SK-N-SH (cell line): Measurements from ENCODE around the gene PRKG1. TPM values are rescaled to one million over a fixed set of nuclear protein-coding genes. Genes with fewer than 3 reads are reported as not detected.

Experiments
- CTCF ChIA-PET: fragments of 300-600, 350-600 bp; formaldehyde crosslinking; extraction: SDS; loops from one replicate; lab custom pipeline; 2021; lab: Yijun Ruan, JAX
- POLR2A ChIA-PET: fragments of 350-600 bp; sonication (Branson Sonifier 250); formaldehyde crosslinking; extraction: SDS; loops from one replicate; lab custom pipeline; 2020; ENCODE audit warnings: antibody characterized with exemption, inconsistent platforms; lab: Yijun Ruan, JAX
- DNase-seq: peaks from one replicate; pipeline ENCODE4 v3.0.0; 2012
- H2AFZ ChIP-seq: fragments of 200-600 bp; sonication (generic); 2 replicates; pipeline ENCODE4 v1.8.1; 2016; ENCODE audit warnings: antibody characterized with exemption, mild to moderate bottlenecking, low read depth
- H3F3A ChIP-seq: fragments of 200-600 bp; sonication (generic); replicated peaks from 2 replicates; pipeline ENCODE3; 2016; ENCODE audit warnings: antibody characterized with exemption, mild to moderate bottlenecking; ENCODE audit not compliant: insufficient read depth
- H3K27ac ChIP-seq, 2 experiments: fragments of 200-500 bp in 1 of 2; fragments of 200-600 bp in 1 of 2; sonication (Bioruptor generic) in 1 of 2; sonication (generic), shearing (Covaris generic) in 1 of 2; 2 replicates each; pipeline versions ENCODE4 v1.5.1 to v1.6.1; 2014 to 2016; ENCODE audit warnings: low read depth in 2 of 2, inconsistent platforms in 1 of 2, low read length in 1 of 2, mild to moderate bottlenecking in 1 of 2, mixed read lengths in 1 of 2
- H3K27me3 ChIP-seq: fragments of 200-600 bp; sonication (generic), shearing (Covaris generic); 2 replicates; pipeline ENCODE4 v1.6.1; 2016; ENCODE audit warnings: mixed run types; ENCODE audit not compliant: insufficient read depth
- H3K36me3 ChIP-seq, 2 experiments: fragments of 200-500 bp in 1 of 2; fragments of 200-600 bp in 1 of 2; sonication (Bioruptor generic) in 1 of 2; sonication (generic) in 1 of 2; replicated peaks in 1 of 2; 2 replicates each; pipeline versions ENCODE3 to v1.5.1; 2014 to 2016; ENCODE audit warnings: low read length in 1 of 2, mild to moderate bottlenecking in 1 of 2; ENCODE audit not compliant: insufficient read depth in 2 of 2, control insufficient read depth in 1 of 2
- H3K4me1 ChIP-seq, 2 experiments: fragments of 200-500 bp in 1 of 2; fragments of 200-600 bp in 1 of 2; sonication (Bioruptor generic) in 1 of 2; sonication (generic), shearing (Covaris generic) in 1 of 2; 2 replicates each; pipeline versions ENCODE4 v1.5.1 to v1.6.1; 2014 to 2016; ENCODE audit warnings: low read depth in 1 of 2, low read length in 1 of 2, mixed run types in 1 of 2; ENCODE audit not compliant: insufficient read depth in 2 of 2, control insufficient read depth in 1 of 2
- H3K4me2 ChIP-seq: fragments of 200-600 bp; sonication (generic), shearing (Covaris generic); 2 replicates; pipeline ENCODE4 v1.6.1; 2017; ENCODE audit warnings: mixed run types
- H3K4me3 ChIP-seq, 2 experiments: fragments of 200-500 bp in 1 of 2; fragments of 200-600 bp in 1 of 2; sonication (Bioruptor generic) in 1 of 2; sonication (generic), shearing (Covaris generic) in 1 of 2; 2 replicates each; pipeline versions ENCODE4 v1.5.1 to v1.8.1; 2014 to 2016; ENCODE audit warnings: low read depth in 2 of 2, inconsistent platforms in 1 of 2, low read length in 1 of 2, mild to moderate bottlenecking in 1 of 2, mixed read lengths in 1 of 2, moderate library complexity in 1 of 2
- H3K79me2 ChIP-seq: fragments of 200-600 bp; sonication (generic); 2 replicates; pipeline ENCODE4 v1.8.1; 2017; ENCODE audit warnings: mild to moderate bottlenecking; ENCODE audit not compliant: insufficient read depth
- H3K9ac ChIP-seq: fragments of 200-600 bp; sonication (generic); 2 replicates; pipeline ENCODE4 v1.6.1; 2017; ENCODE audit warnings: mixed run types
- H3K9me2 ChIP-seq: fragments of 200-600 bp; sonication (generic); 2 replicates; pipeline ENCODE4 v1.6.1; 2017; ENCODE audit warnings: mixed run types
- H3K9me3 ChIP-seq: fragments of 200-600 bp; sonication (generic); 2 replicates; pipeline ENCODE4 v1.6.1; 2017; ENCODE audit warnings: mixed run types, mild to moderate bottlenecking, moderate library complexity
- H4K20me1 ChIP-seq: fragments of 200-600 bp; sonication (generic); 2 replicates; pipeline ENCODE4 v1.6.1; 2017; ENCODE audit warnings: mild to moderate bottlenecking, mixed run types; ENCODE audit not compliant: insufficient read depth
- CHD2 ChIP-seq: fragments of 150-350 bp; IDR thresholded peaks from 2 replicates; pipeline ENCODE4 v1.6.1; 2018; ENCODE audit warnings: low read length; ENCODE audit not compliant: partially characterized antibody
- EP300 ChIP-seq, 2 experiments: IDR thresholded peaks; 2 replicates each; pipeline versions ENCODE4 v1.4.0 to v1.6.1; 2012; ENCODE audit warnings: borderline replicate concordance in 1 of 2, low read depth in 1 of 2, low read length in 1 of 2
- EZH2phosphoT487 ChIP-seq: fragments of 200-600 bp; sonication (generic); IDR thresholded peaks from 2 replicates; pipeline ENCODE4 v1.6.1; 2017; ENCODE audit warnings: low read depth, mixed run types, mild to moderate bottlenecking, antibody characterized with exemption, moderate library complexity, borderline replicate concordance
- FOXM1 ChIP-seq: IDR thresholded peaks from 2 replicates; pipeline ENCODE4 v1.4.0; 2012; ENCODE audit warnings: low read depth, mild to moderate bottlenecking
- JUND ChIP-seq: IDR thresholded peaks from 2 replicates; pipeline ENCODE4 v1.4.0; 2012
- MEF2A ChIP-seq: IDR thresholded peaks from 2 replicates; pipeline ENCODE4 v1.4.0; 2012; ENCODE audit warnings: low read depth, borderline replicate concordance
- POLR2AphosphoS5 ChIP-seq: IDR thresholded peaks from 2 replicates; pipeline ENCODE4 v1.6.1; 2012; ENCODE audit warnings: low read depth, low read length
- RXRA ChIP-seq: IDR thresholded peaks from 2 replicates; pipeline ENCODE4 v1.4.0; 2012; ENCODE audit warnings: low read depth, mild to moderate bottlenecking, borderline replicate concordance
- SMC3 ChIP-seq: IDR thresholded peaks from 2 replicates; pipeline ENCODE4 v1.6.1; 2012; ENCODE audit warnings: low read depth, low read length, improper control_type of control experiment
- TCF12 ChIP-seq: IDR thresholded peaks from 2 replicates; pipeline ENCODE4 v1.4.0; 2012
- YY1 ChIP-seq: IDR thresholded peaks from 2 replicates; pipeline ENCODE4 v1.4.0; 2012; ENCODE audit warnings: low read depth, mild to moderate bottlenecking
- WGBS: methylation state at CpG from one replicate; pipeline ENCODE4 v1.1.6; 2017; ENCODE audit warnings: low lambda C conversion rate; 5-methylcytosine and 5-hydroxymethylcytosine counted together
- polyA plus RNA-seq, 3 experiments: library from polyadenylated mRNA; depleted of rRNA; stranded (reverse); fragments of >200 nt; gene quantifications; 2 replicates each; pipeline ENCODE4 v1.2.3, GENCODE V29; 2012
- TF ChIP-seq, protein P1 (sequence below): IDR thresholded peaks from 2 replicates; pipeline ENCODE4 v1.4.0; 2012; ENCODE audit warnings: low read depth, borderline replicate concordance
- TF ChIP-seq, protein P2 (sequence below): IDR thresholded peaks from 2 replicates; pipeline ENCODE4; 2012
- TF ChIP-seq, protein P3 (sequence below): IDR thresholded peaks from 2 replicates; pipeline ENCODE4 v1.4.0; 2012; ENCODE audit warnings: low read depth, borderline replicate concordance
- TF ChIP-seq, protein P4 (sequence below): IDR thresholded peaks from 2 replicates; pipeline ENCODE4 v1.6.1; 2012; ENCODE audit warnings: mild to moderate bottlenecking, low read depth, low read length, moderate library complexity

The PRKG1 gene
- polyA plus RNA-seq, 1 of the 3 experiments (the other 2 are of a cell fraction), result 4.1 TPM

DNA sequence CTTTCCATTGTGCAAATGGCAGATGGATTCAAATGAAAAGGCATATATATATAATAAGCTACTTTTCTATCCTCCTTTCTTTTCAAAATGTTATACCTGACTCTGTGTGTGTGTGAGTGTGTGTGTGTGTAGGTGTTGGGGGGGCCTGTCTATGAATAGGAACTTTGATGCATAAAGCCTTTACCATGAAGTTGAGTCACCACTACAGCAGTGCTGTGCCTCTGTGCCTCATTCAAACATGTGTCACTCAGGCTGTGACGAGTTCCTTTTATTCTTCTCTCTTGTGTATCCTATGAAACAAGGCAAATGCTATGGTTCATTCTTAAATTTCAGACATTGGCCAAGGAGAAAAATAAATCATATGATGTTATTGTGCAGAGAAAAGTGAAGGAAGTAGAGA, 1187.1 kb downstream of the PRKG1 start:
- CTCF ChIA-PET, result no interaction called here

DNA sequence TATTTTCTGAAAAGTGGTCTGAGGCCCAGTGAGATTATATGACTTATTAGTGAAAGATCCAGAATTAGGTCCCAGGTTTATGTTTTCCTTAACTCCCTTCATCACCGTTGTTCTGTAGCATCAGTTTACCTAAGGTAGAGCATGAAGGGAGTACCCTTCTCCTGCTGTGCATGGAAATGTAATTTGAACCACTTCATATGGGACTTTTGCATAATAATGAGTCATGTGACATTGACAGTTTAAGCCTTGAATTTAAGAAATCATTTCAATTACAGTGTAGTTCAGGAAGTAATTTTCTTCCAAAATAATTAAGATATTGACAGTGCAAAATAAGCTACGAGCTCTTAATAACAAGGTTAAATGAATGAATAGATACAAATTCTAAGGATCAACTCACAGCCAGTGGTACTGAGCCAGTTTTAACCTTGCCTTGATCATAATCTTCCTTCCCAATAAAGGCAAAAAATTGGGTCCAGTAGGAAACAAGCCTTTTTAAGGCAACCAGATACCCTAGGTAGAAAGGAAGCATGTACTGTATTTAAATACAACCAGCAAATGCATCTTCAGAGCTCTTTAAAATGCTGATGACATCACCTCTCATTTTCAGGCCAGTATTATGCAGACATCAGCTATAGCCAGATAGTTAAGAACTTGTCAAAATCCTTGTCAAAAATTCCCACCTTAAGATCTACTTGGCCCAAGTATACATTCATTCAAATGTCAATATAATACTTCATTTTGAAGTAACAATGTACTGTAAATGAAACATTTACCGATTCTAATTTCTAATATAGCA, 1191.0 kb downstream of the PRKG1 start:
- CTCF ChIA-PET, result interaction anchor here (0.6 kb wide), 1 partner anchor 1260 kb away, joined by 3 read pairs; no protein-coding TSS in a partner anchor
- WGBS, result 79% methylated on average over 3 of the region's 3 CpGs
- H3K4me3 ChIP-seq, result no peak overlapping the region
- TF ChIP-seq FOXM1 (no peak), TCF12 (no peak), CHD2 (no peak), YY1 (no peak), SMC3 (no peak), POLR2AphosphoS5 (no peak)
- TF ChIP-seq, protein P1, sequence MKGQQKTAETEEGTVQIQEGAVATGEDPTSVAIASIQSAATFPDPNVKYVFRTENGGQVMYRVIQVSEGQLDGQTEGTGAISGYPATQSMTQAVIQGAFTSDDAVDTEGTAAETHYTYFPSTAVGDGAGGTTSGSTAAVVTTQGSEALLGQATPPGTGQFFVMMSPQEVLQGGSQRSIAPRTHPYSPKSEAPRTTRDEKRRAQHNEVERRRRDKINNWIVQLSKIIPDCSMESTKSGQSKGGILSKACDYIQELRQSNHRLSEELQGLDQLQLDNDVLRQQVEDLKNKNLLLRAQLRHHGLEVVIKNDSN, result no peak
- TF ChIP-seq, protein P2, sequence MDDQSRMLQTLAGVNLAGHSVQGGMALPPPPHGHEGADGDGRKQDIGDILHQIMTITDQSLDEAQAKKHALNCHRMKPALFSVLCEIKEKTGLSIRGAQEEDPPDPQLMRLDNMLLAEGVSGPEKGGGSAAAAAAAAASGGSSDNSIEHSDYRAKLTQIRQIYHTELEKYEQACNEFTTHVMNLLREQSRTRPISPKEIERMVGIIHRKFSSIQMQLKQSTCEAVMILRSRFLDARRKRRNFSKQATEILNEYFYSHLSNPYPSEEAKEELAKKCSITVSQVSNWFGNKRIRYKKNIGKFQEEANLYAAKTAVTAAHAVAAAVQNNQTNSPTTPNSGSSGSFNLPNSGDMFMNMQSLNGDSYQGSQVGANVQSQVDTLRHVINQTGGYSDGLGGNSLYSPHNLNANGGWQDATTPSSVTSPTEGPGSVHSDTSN, result no peak
- TF ChIP-seq, protein P3, sequence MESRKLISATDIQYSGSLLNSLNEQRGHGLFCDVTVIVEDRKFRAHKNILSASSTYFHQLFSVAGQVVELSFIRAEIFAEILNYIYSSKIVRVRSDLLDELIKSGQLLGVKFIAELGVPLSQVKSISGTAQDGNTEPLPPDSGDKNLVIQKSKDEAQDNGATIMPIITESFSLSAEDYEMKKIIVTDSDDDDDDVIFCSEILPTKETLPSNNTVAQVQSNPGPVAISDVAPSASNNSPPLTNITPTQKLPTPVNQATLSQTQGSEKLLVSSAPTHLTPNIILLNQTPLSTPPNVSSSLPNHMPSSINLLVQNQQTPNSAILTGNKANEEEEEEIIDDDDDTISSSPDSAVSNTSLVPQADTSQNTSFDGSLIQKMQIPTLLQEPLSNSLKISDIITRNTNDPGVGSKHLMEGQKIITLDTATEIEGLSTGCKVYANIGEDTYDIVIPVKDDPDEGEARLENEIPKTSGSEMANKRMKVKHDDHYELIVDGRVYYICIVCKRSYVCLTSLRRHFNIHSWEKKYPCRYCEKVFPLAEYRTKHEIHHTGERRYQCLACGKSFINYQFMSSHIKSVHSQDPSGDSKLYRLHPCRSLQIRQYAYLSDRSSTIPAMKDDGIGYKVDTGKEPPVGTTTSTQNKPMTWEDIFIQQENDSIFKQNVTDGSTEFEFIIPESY, result no peak

More for the DNA sequence above, 1187.1 kb downstream of the PRKG1 start:
- 90% methylated on average over 1 of the region's 1 CpG for WGBS
- Histone ChIP-seq H3K4me2 (no peak overlapping the region), H3K27me3 (no peaks in the 10 kb centered on the region), H3K36me3 (no peaks in the 10 kb centered on the region), H3K27ac (no peak overlapping the region), H3K79me2 (no peaks in the 10 kb centered on the region), H3F3A (no peaks in the 10 kb centered on the region), H3K4me1 (no peaks in the 10 kb centered on the region; a peak in 1 of 4 replicates), H3K9me2 (no peaks in the 10 kb centered on the region), H3K4me3 (no peak overlapping the region), H3K9me3 (no peaks in the 10 kb centered on the region), H4K20me1 (no peaks in the 10 kb centered on the region), H3K9ac (no peak overlapping the region), H2AFZ (no peak overlapping the region)
- POLR2A ChIA-PET, result no interaction called here
- no peak for DNase-seq
- TF ChIP-seq JUND, result no peak
- TF ChIP-seq, protein P3, result no peak
- TF ChIP-seq, protein P4, sequence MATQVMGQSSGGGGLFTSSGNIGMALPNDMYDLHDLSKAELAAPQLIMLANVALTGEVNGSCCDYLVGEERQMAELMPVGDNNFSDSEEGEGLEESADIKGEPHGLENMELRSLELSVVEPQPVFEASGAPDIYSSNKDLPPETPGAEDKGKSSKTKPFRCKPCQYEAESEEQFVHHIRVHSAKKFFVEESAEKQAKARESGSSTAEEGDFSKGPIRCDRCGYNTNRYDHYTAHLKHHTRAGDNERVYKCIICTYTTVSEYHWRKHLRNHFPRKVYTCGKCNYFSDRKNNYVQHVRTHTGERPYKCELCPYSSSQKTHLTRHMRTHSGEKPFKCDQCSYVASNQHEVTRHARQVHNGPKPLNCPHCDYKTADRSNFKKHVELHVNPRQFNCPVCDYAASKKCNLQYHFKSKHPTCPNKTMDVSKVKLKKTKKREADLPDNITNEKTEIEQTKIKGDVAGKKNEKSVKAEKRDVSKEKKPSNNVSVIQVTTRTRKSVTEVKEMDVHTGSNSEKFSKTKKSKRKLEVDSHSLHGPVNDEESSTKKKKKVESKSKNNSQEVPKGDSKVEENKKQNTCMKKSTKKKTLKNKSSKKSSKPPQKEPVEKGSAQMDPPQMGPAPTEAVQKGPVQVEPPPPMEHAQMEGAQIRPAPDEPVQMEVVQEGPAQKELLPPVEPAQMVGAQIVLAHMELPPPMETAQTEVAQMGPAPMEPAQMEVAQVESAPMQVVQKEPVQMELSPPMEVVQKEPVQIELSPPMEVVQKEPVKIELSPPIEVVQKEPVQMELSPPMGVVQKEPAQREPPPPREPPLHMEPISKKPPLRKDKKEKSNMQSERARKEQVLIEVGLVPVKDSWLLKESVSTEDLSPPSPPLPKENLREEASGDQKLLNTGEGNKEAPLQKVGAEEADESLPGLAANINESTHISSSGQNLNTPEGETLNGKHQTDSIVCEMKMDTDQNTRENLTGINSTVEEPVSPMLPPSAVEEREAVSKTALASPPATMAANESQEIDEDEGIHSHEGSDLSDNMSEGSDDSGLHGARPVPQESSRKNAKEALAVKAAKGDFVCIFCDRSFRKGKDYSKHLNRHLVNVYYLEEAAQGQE, result no peak
- TF ChIP-seq TCF12, result no peak
- no peak for TF ChIP-seq EZH2phosphoT487
- TF ChIP-seq YY1, result no peak
- TF ChIP-seq RXRA, result no peak
- TF ChIP-seq MEF2A, result no peak
- TF ChIP-seq EP300 (IDR thresholded peaks at IDR 0.05; ENCODE audit: borderline replicate concordance in 1 of 2, low read depth in 1 of 2, low read length in 1 of 2), result no peak

More for the DNA sequence above, 1191.0 kb downstream of the PRKG1 start:
- Histone ChIP-seq H3K36me3 (no peaks in the 10 kb centered on the region), H3K79me2 (no peaks in the 10 kb centered on the region), H3K9me2 (no peaks in the 10 kb centered on the region), H3K4me1 (no peaks in the 10 kb centered on the region), H3K27ac (no peak overlapping the region), H3K4me2 (no peak overlapping the region), H3F3A (no peaks in the 10 kb centered on the region), H3K9me3 (no peaks in the 10 kb centered on the region), H2AFZ (no peak overlapping the region), H3K9ac (no peak overlapping the region), H4K20me1 (no peaks in the 10 kb centered on the region), H3K27me3 (no peaks in the 10 kb centered on the region)
- POLR2A ChIA-PET, result no interaction called here
- no peak for DNase-seq
